Measurements from ENCODE around the gene RCAN1. TPM values are rescaled to one million over a fixed set of nuclear protein-coding genes. Genes with fewer than 3 reads are reported as not detected.

The RCAN1 gene
- total RNA-seq, 2 donors from 2014 or later, result 20.8 to 29.0 TPM

- ATAC-seq (no peak), DNase-seq (no peak)
- H3K9me3 ChIP-seq, result no peaks in the 10 kb centered on the region
- H3K27ac ChIP-seq, result no peak overlapping the region
- intact Hi-C loops (cut with DNase I), result no loop called here
- no peaks in the 10 kb centered on the region for H3K36me3 ChIP-seq (replicated peaks in 1 of 2; ENCODE audit: insufficient read depth in 1 of 2, low read depth in 2 of 2)
- TF ChIP-seq, protein P1, sequence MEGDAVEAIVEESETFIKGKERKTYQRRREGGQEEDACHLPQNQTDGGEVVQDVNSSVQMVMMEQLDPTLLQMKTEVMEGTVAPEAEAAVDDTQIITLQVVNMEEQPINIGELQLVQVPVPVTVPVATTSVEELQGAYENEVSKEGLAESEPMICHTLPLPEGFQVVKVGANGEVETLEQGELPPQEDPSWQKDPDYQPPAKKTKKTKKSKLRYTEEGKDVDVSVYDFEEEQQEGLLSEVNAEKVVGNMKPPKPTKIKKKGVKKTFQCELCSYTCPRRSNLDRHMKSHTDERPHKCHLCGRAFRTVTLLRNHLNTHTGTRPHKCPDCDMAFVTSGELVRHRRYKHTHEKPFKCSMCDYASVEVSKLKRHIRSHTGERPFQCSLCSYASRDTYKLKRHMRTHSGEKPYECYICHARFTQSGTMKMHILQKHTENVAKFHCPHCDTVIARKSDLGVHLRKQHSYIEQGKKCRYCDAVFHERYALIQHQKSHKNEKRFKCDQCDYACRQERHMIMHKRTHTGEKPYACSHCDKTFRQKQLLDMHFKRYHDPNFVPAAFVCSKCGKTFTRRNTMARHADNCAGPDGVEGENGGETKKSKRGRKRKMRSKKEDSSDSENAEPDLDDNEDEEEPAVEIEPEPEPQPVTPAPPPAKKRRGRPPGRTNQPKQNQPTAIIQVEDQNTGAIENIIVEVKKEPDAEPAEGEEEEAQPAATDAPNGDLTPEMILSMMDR (IDR thresholded peaks at IDR 0.05), result no peak
- no peak for TF ChIP-seq POLR2A (IDR thresholded peaks at IDR 0.05)
- no peaks in the 10 kb centered on the region for H3K27me3 ChIP-seq
- whole genome bisulfite sequencing, 2 donors, result 0 to 4% methylated on average over 1 of the region's 1 CpG
- no peaks in the 10 kb centered on the region for H3K4me1 ChIP-seq
- H3K4me3 ChIP-seq, result no peak overlapping the region
Measured at GRCh38 chr21:34650861-34651431, 36.0 kb upstream of the RCAN1 start.

GRCh38 chr21:34649400-34649799 is 34.5 kb upstream of the RCAN1 start:
- Histone ChIP-seq H3K4me1 (peaks cover 8% of the 10 kb centered on the region), H3K27me3 (no peaks in the 10 kb centered on the region), H3K9me3 (no peaks in the 10 kb centered on the region), H3K36me3 (replicated peaks in 1 of 2; ENCODE audit: insufficient read depth in 1 of 2, low read depth in 2 of 2) (no peaks in the 10 kb centered on the region), H3K4me3 (no peak overlapping the region), H3K27ac (no peak overlapping the region)
- ATAC-seq, result no peak
- 81 to 85% methylated on average over 3 of the region's 3 CpGs for WGBS, 2 donors
- intact Hi-C loops (cut with DNase I), result no loop called here
- no peak for TF ChIP-seq POLR2A (IDR thresholded peaks at IDR 0.05)
- TF ChIP-seq, protein P1 (IDR thresholded peaks at IDR 0.05), result no peak
- no peak for DNase-seq

DNA sequence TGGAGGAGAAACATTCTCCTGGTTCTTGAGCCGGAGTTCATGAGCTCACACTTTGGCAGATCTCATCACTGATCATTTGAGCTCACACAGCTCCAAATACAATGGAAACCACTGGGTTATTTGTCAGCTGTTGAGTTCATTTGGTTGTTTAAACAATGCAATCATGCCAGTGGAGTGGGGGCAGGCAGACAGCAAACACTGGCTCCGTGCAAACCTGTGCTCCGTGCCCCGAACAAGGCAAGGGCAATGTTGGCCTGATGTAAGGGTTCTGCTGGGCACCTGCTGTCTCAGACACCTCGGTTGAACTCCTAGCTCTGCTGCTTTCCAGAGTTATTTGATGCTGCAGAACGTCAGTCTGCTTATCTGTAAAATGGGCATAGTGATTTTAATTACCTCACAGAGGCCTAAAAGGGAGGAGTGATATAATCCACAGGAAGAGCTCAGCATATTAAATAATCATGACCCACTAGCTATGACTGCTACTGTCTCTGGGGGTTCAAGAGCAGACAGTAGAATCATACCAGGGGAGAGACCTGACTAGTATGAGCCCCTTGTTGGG is 33.9 kb upstream of the RCAN1 start:
- intact Hi-C loops (cut with DNase I), result no loop called here
- DNase-seq (peak in 1 of 4 donors; percentile 23), ATAC-seq (no peak)
- Histone ChIP-seq H3K4me1 (peaks cover 9% of the 10 kb centered on the region), H3K36me3 (replicated peaks in 1 of 2; ENCODE audit: insufficient read depth in 1 of 2, low read depth in 2 of 2) (no peaks in the 10 kb centered on the region), H3K4me3 (no peak overlapping the region), H3K27me3 (no peaks in the 10 kb centered on the region), H3K27ac (no peak overlapping the region), H3K9me3 (no peaks in the 10 kb centered on the region)
- TF ChIP-seq, protein P1 (IDR thresholded peaks at IDR 0.05), result no peak
- WGBS, 2 donors, result 28 to 36% methylated on average over 6 of the region's 6 CpGs

DNA sequence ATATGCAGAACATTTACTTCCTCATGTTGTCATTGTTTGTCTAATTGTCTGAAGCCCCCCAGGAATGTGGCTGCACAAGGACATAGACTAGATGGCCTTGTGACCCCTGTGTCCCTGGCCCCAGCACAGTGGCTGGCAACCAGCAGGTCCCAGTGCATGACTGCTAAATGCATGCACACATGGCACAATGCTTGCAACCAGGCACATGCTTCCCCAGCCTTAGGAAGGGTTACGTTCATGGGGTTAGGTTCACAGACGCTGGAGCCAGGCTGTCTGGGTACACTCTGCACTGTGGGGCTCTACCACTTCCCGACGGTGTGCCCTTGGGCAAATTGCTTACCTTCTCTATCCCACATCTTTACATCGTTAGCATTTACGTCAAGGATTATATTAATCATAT is 32.6 kb upstream of the RCAN1 start:
- Histone ChIP-seq H3K27ac (no peak overlapping the region), H3K27me3 (no peaks in the 10 kb centered on the region), H3K9me3 (no peaks in the 10 kb centered on the region), H3K4me3 (no peak overlapping the region), H3K4me1 (peaks cover 9% of the 10 kb centered on the region), H3K36me3 (replicated peaks in 1 of 2; ENCODE audit: insufficient read depth in 1 of 2, low read depth in 2 of 2) (no peaks in the 10 kb centered on the region)
- intact Hi-C loops (cut with DNase I), result no loop called here
- DNase-seq (no peak), ATAC-seq (no peak)
- 74 to 80% methylated on average over 5 to 6 of the region's 6 CpGs for WGBS, 2 donors
- no peak for TF ChIP-seq POLR2A (IDR thresholded peaks at IDR 0.05)
- TF ChIP-seq, protein P1 (IDR thresholded peaks at IDR 0.05), result no peak

- peak; percentile 22 to 47 (median 34) for DNase-seq
Measured at GRCh38 chr21:34644825-34645224, 29.9 kb upstream of the RCAN1 start.

More at GRCh38 chr21:34644825-34645224, 29.9 kb upstream of the RCAN1 start:
- ATAC-seq, result peak; percentile 72
- H3K36me3 ChIP-seq (replicated peaks in 1 of 2; ENCODE audit: insufficient read depth in 1 of 2, low read depth in 2 of 2), result no peaks in the 10 kb centered on the region
- peak overlapping the region in 3 of 4 donors; percentile 3 to 35 (median 19) for H3K27ac ChIP-seq
- H3K9me3 ChIP-seq, result no peaks in the 10 kb centered on the region
- peaks cover 9% of the 10 kb centered on the region for H3K4me1 ChIP-seq
- no peaks in the 10 kb centered on the region for H3K27me3 ChIP-seq
- intact Hi-C loops (cut with DNase I), result no loop called here
- no peak overlapping the region for H3K4me3 ChIP-seq
- 30 to 36% methylated on average over 3 to 4 of the region's 4 CpGs for WGBS, 2 donors
- TF ChIP-seq, protein P1 (IDR thresholded peaks at IDR 0.05), result no peak
- TF ChIP-seq POLR2A (IDR thresholded peaks at IDR 0.05), result no peak

All from body of pancreas (tissue), 4 donors.